ENCODE measurements around the gene CD63.

Gene CD63

DNA sequence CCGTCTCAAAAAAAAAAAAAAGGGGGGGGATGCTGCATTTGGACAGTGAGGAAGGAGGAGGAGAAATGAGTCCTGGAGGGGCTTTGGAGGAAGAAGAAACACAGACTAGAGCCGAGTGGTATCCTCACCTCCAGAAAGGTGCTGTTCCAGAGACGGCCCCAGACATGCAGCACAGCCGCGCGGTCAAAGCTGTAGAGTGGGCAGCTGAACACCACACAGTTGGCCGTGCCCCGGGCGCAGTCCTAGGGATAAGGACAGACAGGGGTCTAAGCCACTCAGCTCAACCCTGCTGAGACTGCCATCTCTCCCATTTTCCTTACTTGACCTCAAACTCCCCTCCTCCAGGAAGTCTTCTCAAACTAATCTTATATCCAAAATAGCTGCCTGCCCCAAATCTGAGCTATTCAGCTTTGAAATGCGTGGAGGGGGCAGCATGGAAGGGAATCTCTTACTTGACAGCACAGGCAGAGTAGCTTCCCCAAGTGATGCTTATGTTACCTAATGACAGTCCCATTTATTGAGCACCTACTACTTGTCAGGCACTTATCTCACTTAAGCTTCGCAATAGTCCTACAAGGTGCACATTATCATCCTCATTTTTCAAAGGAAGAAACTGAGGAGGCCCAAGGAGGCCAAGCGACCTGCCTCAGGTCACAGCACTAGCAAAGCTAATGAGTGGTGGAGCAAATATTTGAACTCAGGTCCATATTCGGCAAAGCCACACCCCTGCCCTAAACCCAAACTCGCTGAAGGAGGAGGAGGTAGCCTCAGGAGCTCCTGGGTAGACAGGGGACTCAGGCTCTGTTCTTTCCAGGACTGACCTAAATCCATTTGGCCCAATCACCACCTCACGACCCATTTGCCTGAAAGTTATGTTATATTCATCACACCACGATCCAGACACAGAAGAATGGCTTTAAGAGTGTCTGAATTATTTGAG, 39.8 kb downstream of the CD63 start:
- DNase-seq (ENCODE audit: low read depth, low spot score): no peak
- in situ Hi-C loops (cut with HindIII; ENCODE audit: low sequenced_read_pairs): no loop called here
- TF ChIP-seq, protein P1, sequence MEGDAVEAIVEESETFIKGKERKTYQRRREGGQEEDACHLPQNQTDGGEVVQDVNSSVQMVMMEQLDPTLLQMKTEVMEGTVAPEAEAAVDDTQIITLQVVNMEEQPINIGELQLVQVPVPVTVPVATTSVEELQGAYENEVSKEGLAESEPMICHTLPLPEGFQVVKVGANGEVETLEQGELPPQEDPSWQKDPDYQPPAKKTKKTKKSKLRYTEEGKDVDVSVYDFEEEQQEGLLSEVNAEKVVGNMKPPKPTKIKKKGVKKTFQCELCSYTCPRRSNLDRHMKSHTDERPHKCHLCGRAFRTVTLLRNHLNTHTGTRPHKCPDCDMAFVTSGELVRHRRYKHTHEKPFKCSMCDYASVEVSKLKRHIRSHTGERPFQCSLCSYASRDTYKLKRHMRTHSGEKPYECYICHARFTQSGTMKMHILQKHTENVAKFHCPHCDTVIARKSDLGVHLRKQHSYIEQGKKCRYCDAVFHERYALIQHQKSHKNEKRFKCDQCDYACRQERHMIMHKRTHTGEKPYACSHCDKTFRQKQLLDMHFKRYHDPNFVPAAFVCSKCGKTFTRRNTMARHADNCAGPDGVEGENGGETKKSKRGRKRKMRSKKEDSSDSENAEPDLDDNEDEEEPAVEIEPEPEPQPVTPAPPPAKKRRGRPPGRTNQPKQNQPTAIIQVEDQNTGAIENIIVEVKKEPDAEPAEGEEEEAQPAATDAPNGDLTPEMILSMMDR (IDR thresholded peaks at IDR 0.05; ENCODE audit: low read depth, low read length): no peak
- no peak overlapping the region for H3K4me3 ChIP-seq (ENCODE audit: low read depth, low read length)

DNA sequence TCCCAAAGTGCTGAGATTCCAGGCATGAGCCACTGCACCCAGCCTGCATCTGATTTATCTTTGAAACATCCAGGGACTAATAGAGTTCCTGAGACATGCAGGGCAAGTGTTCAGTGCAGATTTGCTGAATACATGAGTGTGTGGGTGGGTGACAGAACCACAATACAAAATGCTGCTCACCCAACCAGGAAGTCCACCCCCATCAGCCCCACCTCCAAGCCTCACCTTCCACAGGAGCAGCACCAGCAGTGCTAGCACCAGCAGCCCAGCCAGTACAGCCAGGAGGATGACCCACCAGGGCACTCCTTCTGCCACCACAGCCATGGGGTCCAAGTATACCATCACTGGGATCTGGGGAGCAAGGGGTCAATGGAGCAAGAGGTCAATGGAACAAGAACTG, 41.1 kb downstream of the CD63 start:
- in situ Hi-C loops (cut with HindIII; ENCODE audit: low sequenced_read_pairs): no loop called here

DNA sequence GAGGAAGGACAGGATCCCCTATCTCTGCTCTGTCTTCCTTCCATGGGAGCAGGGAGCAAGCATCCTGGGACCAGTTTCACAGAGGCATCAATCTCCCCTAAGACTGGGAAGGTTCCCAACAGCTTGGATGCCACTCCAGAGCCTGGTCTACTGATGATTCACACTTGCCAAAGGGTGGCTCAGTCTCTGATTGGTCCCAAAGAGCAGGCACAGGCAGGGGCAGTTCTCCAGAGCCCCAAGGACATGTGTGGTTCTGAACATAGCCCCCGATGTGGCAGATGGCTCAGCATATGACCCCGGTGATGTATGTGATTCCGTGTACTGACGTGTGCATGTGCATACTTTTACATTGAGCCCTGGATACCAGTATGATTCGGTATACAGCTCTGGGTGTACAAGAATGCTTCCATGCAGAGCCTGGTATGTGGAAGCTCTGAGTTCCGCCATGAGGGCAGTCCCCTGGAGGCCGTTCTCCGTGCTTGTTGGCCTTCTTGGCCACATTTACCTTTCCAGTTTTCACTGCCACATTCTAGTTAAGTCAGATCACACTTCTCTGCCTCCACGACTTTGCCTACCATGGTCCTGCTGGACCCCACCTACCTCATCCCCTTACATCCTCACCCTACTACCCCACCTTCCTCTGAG, 42.3 kb downstream of the CD63 start:
- TF ChIP-seq, protein P1 (IDR thresholded peaks at IDR 0.05; ENCODE audit: low read depth, low read length): no peak
- no peak for DNase-seq (ENCODE audit: low read depth, low spot score)
- no peak overlapping the region for H3K4me3 ChIP-seq (ENCODE audit: low read depth, low read length)
- in situ Hi-C loops (cut with HindIII; ENCODE audit: low sequenced_read_pairs): no loop called here

More for the DNA sequence above, 41.1 kb downstream of the CD63 start:
- DNase-seq (ENCODE audit: low read depth, low spot score): no peak
- TF ChIP-seq, protein P1 (IDR thresholded peaks at IDR 0.05; ENCODE audit: low read depth, low read length): no peak
- no peak overlapping the region for H3K4me3 ChIP-seq (ENCODE audit: low read depth, low read length)

DNA sequence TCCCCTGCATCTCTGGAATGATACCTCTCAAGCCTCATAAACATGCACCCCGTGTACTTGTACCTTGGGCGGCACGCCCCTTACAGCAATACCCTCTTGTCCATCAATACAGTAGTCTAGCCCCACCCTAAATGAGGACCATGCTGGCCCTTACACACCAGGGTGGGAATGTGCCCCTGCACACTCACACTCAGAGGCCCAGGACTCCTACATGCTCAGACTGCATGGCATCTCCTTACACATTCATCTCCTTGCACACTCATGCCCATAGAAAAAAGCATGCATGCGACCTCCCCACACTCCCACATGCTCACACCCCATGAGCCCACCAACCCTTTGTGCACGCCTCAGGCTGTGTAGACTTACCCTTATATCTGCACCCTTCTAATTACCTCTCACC, 43.1 kb downstream of the CD63 start:
- H3K4me3 ChIP-seq (ENCODE audit: low read depth, low read length): no peak overlapping the region
- no peak for DNase-seq (ENCODE audit: low read depth, low spot score)
- in situ Hi-C loops (cut with HindIII; ENCODE audit: low sequenced_read_pairs): no loop called here
- TF ChIP-seq, protein P1 (IDR thresholded peaks at IDR 0.05; ENCODE audit: low read depth, low read length): no peak

DNA sequence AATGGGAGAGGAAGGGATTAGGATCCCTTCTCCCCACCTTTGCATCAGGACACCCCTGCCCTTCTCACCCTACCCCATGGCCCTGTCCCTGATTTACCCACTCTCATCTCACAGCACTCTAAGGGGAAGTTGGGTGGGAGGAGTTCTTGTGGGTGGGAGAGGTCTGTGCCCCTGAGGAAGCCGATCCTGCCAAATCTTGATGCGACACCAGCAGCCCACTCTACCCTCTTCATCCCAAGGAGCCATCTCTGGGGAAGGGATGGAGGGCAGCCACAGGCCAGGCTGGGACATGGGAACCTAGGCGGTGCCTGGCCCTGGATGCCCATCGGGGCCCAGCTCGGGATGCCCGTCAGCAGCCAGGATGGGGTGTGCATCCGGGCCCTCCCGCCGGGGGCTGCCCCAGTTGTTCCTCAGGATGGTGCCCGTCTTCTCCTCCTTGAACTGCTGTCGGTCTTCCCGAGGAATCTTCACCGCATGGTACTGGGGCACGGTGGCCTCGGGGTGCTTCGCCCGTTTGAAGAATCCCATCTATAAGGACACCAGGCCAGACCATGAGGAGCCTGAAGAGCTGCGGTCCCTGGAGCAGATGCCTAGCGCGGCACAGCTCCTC, 43.9 kb downstream of the CD63 start:
- no peak overlapping the region for H3K4me3 ChIP-seq (ENCODE audit: low read depth, low read length)
- TF ChIP-seq, protein P1 (IDR thresholded peaks at IDR 0.05; ENCODE audit: low read depth, low read length): no peak
- in situ Hi-C loops (cut with HindIII; ENCODE audit: low sequenced_read_pairs): no loop called here
- DNase-seq (ENCODE audit: low read depth, low spot score): no peak

DNA sequence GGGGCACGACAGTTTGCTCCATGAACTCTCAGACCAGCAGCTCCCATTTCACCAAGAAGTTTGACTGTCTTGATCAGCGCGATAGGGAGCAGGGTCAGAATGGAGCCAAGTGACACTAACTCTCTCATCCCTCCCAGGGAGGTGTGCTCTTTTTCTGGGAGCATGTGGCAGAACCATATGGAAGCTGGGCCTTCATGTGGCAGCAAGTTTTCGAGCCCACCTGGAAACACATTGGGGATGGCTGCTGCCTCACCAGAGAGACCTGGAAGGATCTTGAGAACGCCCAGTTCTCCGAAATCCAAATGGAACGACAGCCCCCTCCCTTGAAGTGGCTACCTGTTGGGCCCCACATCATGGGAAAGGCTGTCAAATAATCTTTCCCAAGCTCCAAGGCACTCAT, 45.1 kb downstream of the CD63 start:
- H3K4me3 ChIP-seq (ENCODE audit: low read depth, low read length): no peak overlapping the region
- in situ Hi-C loops (cut with HindIII; ENCODE audit: low sequenced_read_pairs): no loop called here
- TF ChIP-seq, protein P1 (IDR thresholded peaks at IDR 0.05; ENCODE audit: low read depth, low read length): no peak
- DNase-seq (ENCODE audit: low read depth, low spot score): no peak
